Tibial nerve (tissue), 4 donors: ENCODE measurements around the gene STRA8. TPM values are rescaled to one million over a fixed set of nuclear protein-coding genes. Genes with fewer than 3 reads are reported as not detected.

Source experiments
- DNase-seq, 2 donors: peaks; one replicate each; pipeline ENCODE4 v3.0.0-alpha.2; 2019; ENCODE audit warnings: low spot score in 2 of 2
- H3K27ac ChIP-seq, 4 donors: fragments of 200-600 bp; sonication (generic) in 3 of 4; one replicate each; pipeline ENCODE4 v1.5.1; 2017 to 2019; ENCODE audit warnings: mild to moderate bottlenecking in 1 of 4
- H3K27me3 ChIP-seq, 2 donors: fragments of 200-600 bp; sonication (generic) in 1 of 2; one replicate each; pipeline versions ENCODE4 v1.5.1 to v1.6.0; 2017 to 2019
- H3K36me3 ChIP-seq, 3 donors: fragments of 200-600 bp; sonication (generic); one replicate each; pipeline ENCODE4 v1.5.1; 2018 to 2019
- H3K4me1 ChIP-seq, 4 donors: fragments of 200-600 bp; sonication (generic) in 3 of 4; one replicate each; pipeline ENCODE4 v1.5.1; 2017 to 2019
- H3K4me3 ChIP-seq, 4 donors: fragments of 200-600 bp; sonication (generic) in 3 of 4; one replicate each; pipeline ENCODE4 v1.5.1; 2017 to 2019; ENCODE audit warnings: mild to moderate bottlenecking in 1 of 4, moderate library complexity in 1 of 4
- H3K9me3 ChIP-seq, 4 donors: fragments of 200-600 bp; sonication (generic) in 3 of 4; one replicate each; pipeline ENCODE4 v1.5.1; 2017 to 2019
- CTCF ChIP-seq, 5 experiments: fragments of 200-600 bp in 3 of 5; fragments of 450-650 bp in 2 of 5; sonication (generic) in 3 of 5; IDR thresholded peaks; one replicate each; pipeline ENCODE4 v1.5.1; 2016 to 2019; ENCODE audit warnings: antibody characterized with exemption in 5 of 5, mild to moderate bottlenecking in 3 of 5, moderate library complexity in 2 of 5
- EP300 ChIP-seq, 2 donors: sonication (generic); formaldehyde crosslinking; IDR thresholded peaks; one replicate each; pipeline ENCODE4 v1.6.1; 2017; ENCODE audit warnings: antibody characterized with exemption in 2 of 2, mild to moderate bottlenecking in 1 of 2
- POLR2A ChIP-seq, 2 donors: fragments of 450-650 bp; IDR thresholded peaks; one replicate each; pipeline ENCODE4 v1.6.1; 2017; ENCODE audit warnings: antibody characterized with exemption in 2 of 2, mild to moderate bottlenecking in 2 of 2, moderate library complexity in 2 of 2
- WGBS, 2 donors: methylation state at CpG; one replicate each; pipeline ENCODE4 v1.1.5; 2018; 5-methylcytosine and 5-hydroxymethylcytosine counted together
- total RNA-seq, 4 donors: library from RNA; depleted of rRNA; stranded (reverse); fragments of >200 nt; gene quantifications; one replicate each; pipeline ENCODE4 v1.1.0, GENCODE V29; 2016

STRA8 gene
- total RNA-seq, 4 donors from 2014 or later: not detected

GRCh38 chr7:135259702-135260101 is 26.1 kb downstream of the STRA8 start:
- 82 to 90% methylated on average over 3 to 6 of the region's 6 CpGs for WGBS, 2 donors
- Histone ChIP-seq H3K27ac (no peak overlapping the region), H3K36me3 (no peaks in the 10 kb centered on the region), H3K9me3 (peaks cover 0 to 11% (median 0%) of the 10 kb centered on the region in 4 donors), H3K4me1 (peaks cover 0 to 39% (median 9%) of the 10 kb centered on the region in 4 donors), H3K4me3 (no peak overlapping the region), H3K27me3 (no peaks in the 10 kb centered on the region)
- no peak for DNase-seq
- TF ChIP-seq CTCF (IDR thresholded peaks at IDR 0.05) (no peak), EP300 (IDR thresholded peaks at IDR 0.05) (no peak), POLR2A (IDR thresholded peaks at IDR 0.05) (no peak)

DNA sequence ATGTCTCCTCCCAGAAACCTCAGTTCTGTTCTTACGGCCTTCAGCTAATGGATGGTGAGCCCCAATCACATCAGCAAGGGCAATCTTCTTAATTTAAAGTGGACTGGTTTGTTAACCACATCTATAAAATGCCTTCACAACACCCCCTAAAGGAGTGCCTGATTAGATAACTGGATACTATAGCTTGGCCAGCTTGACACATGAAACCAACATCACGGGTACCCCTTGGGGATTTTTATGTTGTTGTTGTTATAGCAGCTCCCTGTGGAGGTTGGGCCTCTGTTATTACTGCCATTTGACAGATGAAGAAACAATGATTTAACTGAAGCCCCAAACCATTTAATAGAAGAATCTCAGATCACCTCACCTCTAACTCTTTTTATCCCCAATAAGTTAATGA is 26.8 kb downstream of the STRA8 start:
- no peaks in the 10 kb centered on the region for H3K27me3 ChIP-seq
- 69 to 73% methylated on average over 2 of the region's 2 CpGs for WGBS, 2 donors
- H3K9me3 ChIP-seq: peaks cover 0 to 14% (median 0%) of the 10 kb centered on the region in 4 donors
- peak overlapping the region in 3 of 4 donors; percentile 28 to 84 (median 71) for H3K27ac ChIP-seq
- TF ChIP-seq POLR2A (IDR thresholded peaks at IDR 0.05): no peak
- no peak for TF ChIP-seq EP300 (IDR thresholded peaks at IDR 0.05)
- TF ChIP-seq CTCF (IDR thresholded peaks at IDR 0.05): no peak
- H3K4me3 ChIP-seq: no peak overlapping the region
- no peaks in the 10 kb centered on the region for H3K36me3 ChIP-seq
- H3K4me1 ChIP-seq: peaks cover 0 to 31% (median 3%) of the 10 kb centered on the region in 4 donors
- no peak for DNase-seq

GRCh38 chr7:135260930-135261721 is 27.5 kb downstream of the STRA8 start:
- no peak for DNase-seq
- WGBS, 2 donors: 35 to 36% methylated on average over 10 of the region's 10 CpGs
- Histone ChIP-seq H3K4me3 (no peak overlapping the region), H3K36me3 (no peaks in the 10 kb centered on the region), H3K4me1 (peaks cover 0 to 29% (median 0%) of the 10 kb centered on the region in 4 donors), H3K9me3 (peaks cover 0 to 20% (median 0%) of the 10 kb centered on the region in 4 donors), H3K27me3 (no peaks in the 10 kb centered on the region), H3K27ac (peak overlapping the region; percentile 23 to 84 (median 50))
- TF ChIP-seq EP300 (IDR thresholded peaks at IDR 0.05): peak in 1 of 2 donors; percentile 41
- TF ChIP-seq CTCF (IDR thresholded peaks at IDR 0.05): no peak
- no peak for TF ChIP-seq POLR2A (IDR thresholded peaks at IDR 0.05)

- WGBS, 2 donors: 80 to 83% methylated on average over 9 of the region's 9 CpGs
- Histone ChIP-seq H3K36me3 (peaks cover 0 to 6% (median 0%) of the 10 kb centered on the region in 3 donors), H3K9me3 (peaks cover 0 to 33% (median 0%) of the 10 kb centered on the region in 4 donors), H3K27ac (no peak overlapping the region), H3K27me3 (no peaks in the 10 kb centered on the region), H3K4me1 (peaks cover 0 to 29% (median 0%) of the 10 kb centered on the region in 4 donors), H3K4me3 (no peak overlapping the region)
- TF ChIP-seq CTCF (IDR thresholded peaks at IDR 0.05) (no peak), POLR2A (IDR thresholded peaks at IDR 0.05) (no peak), EP300 (IDR thresholded peaks at IDR 0.05) (no peak)
- no peak for DNase-seq
Measured at GRCh38 chr7:135262623-135263320, 29.1 kb downstream of the STRA8 start.
